ENCODE data around the gene ANKFN1.

Gene ANKFN1

GRCh38 chr17:56173026-56173425, 19.8 kb downstream of the ANKFN1 start:
- intact Hi-C loops (cut with DNase I), result no loop called here
- DNase-seq, result no peak

- peak in 2 of 42 donors; percentile 2 to 15 for DNase-seq
- intact Hi-C loops (cut with DNase I), result no loop called here
Measured at GRCh38 chr17:56173958-56174835, 20.9 kb downstream of the ANKFN1 start.

GRCh38 chr17:56175299-56175955, 22.2 kb downstream of the ANKFN1 start:
- intact Hi-C loops (cut with DNase I), result no loop called here
- DNase-seq, result no peak

- DNase-seq, result no peak
- intact Hi-C loops (cut with DNase I), result no loop called here
Measured at GRCh38 chr17:56176091-56176490, 22.8 kb downstream of the ANKFN1 start.

- intact Hi-C loops (cut with DNase I), result no loop called here
- DNase-seq, result peak in 3 of 42 donors; percentile 20 to 47 (median 23)
Measured at GRCh38 chr17:56177361-56177760, 24.1 kb downstream of the ANKFN1 start.

GRCh38 chr17:56178203-56178602, 24.9 kb downstream of the ANKFN1 start:
- intact Hi-C loops (cut with DNase I), result no loop called here
- no peak for DNase-seq

GRCh38 chr17:56182081-56182480, 28.8 kb downstream of the ANKFN1 start:
- intact Hi-C loops (cut with DNase I), result no loop called here
- DNase-seq, result no peak

GRCh38 chr17:56184650-56185049, 31.4 kb downstream of the ANKFN1 start:
- no peak for DNase-seq
- intact Hi-C loops (cut with DNase I), result no loop called here

- DNase-seq, result no peak
- intact Hi-C loops (cut with DNase I), result no loop called here
Measured at GRCh38 chr17:56185491-56186221, 32.4 kb downstream of the ANKFN1 start.

GRCh38 chr17:56186222-56186786, 33.0 kb downstream of the ANKFN1 start:
- no peak for DNase-seq
- intact Hi-C loops (cut with DNase I), result no loop called here

- intact Hi-C loops (cut with DNase I), result no loop called here
- no peak for DNase-seq
Measured at GRCh38 chr17:56203430-56203829, 50.2 kb downstream of the ANKFN1 start.

- DNase-seq, result no peak
- intact Hi-C loops (cut with DNase I), result no loop called here
Measured at GRCh38 chr17:56206351-56206750, 53.1 kb downstream of the ANKFN1 start.

- intact Hi-C loops (cut with DNase I), result no loop called here
- DNase-seq, result peak in 9 of 42 donors; percentile 2 to 68 (median 34)
Measured at GRCh38 chr17:56213031-56213430, 59.8 kb downstream of the ANKFN1 start.

- DNase-seq, result no peak
- intact Hi-C loops (cut with DNase I), result no loop called here
Measured at GRCh38 chr17:56217921-56218320, 64.6 kb downstream of the ANKFN1 start.

GRCh38 chr17:56222255-56222654, 69.0 kb downstream of the ANKFN1 start:
- no peak for DNase-seq
- intact Hi-C loops (cut with DNase I), result no loop called here

GRCh38 chr17:56230660-56231059, 77.4 kb downstream of the ANKFN1 start:
- intact Hi-C loops (cut with DNase I), result no loop called here
- DNase-seq, result peak in 6 of 42 donors; percentile 1 to 45 (median 8)

GRCh38 chr17:56231252-56231651, 78.0 kb downstream of the ANKFN1 start:
- DNase-seq, result no peak
- intact Hi-C loops (cut with DNase I), result no loop called here

- no peak for DNase-seq
- intact Hi-C loops (cut with DNase I), result no loop called here
Measured at GRCh38 chr17:56231693-56232092, 78.4 kb downstream of the ANKFN1 start.

- intact Hi-C loops (cut with DNase I), result no loop called here
Measured at GRCh38 chr17:56244268-56244890, 91.1 kb downstream of the ANKFN1 start.

More at GRCh38 chr17:56244268-56244890, 91.1 kb downstream of the ANKFN1 start:
- no peak for DNase-seq
